SHP77 treated with DMSO at 0.1 percent for 48 hours (cell line): ENCODE results near the gene ZNRF3.
A peak's percentile ranks its signal among the peaks of the same experiment; 100 is the strongest.

Source experiments
- DNase-seq: peaks from one replicate; lab custom pipeline; 2025; lab: John Stamatoyannopoulos, UW

Gene ZNRF3

DNA sequence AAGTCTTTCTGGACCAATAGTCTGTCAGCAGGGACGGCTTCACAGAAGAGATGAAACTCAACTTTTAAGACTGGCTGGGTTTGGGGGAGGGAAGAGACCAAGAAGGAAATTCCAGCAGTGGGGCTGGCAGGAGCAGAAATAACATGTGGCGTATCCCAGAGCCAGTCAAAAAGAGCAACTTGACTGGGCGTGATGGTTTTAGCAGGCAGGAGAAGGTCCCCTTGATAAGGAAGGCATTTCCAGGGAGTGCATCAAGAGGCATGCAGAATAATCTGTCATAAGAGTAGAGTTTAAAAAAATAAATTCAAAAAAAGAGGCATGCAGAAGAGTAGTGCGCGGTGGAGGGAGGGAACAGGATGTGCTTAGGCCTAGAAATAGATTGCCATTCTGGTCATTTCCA, 125.8 kb downstream of the ZNRF3 start:
- DNase-seq: no peak

- DNase-seq: no peak
Observed at GRCh38 chr22:29011240-29012100, 128.1 kb downstream of the ZNRF3 start.

DNA sequence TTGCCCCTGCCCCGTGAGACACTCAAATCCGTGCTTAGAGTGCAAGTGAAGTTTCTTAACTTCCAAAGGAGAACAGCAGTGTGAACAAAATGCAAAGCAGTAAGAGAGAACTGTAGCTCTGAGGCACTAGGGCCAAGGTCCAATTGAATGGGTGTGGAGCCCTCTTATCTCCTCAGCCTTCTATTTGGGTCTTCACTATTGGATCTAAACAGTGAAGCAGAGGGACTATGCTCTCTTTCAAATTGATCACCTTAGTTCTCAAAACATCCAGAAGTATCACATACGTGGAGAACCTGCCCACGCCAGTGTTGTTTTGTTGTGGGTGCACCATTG, 128.7 kb downstream of the ZNRF3 start:
- DNase-seq: no peak

DNA sequence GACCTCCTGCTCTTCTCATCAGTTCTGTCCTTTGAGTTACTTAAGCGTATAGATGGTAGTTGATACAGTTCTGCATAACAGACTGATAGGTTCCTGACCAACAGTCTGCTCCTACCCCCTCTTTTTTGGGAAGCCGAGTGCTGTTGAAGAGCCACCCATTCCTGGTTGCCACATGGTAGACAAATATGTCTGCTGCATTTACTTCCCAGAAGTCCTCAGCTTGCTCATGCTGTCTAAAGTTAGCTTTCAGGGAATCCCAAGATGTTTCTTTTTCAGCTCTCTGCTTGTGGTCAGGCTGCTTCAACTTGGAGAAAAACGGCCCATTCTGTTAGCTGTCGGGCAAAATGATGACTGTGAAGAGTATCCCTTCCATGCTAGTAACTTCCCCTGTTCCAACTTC, 129.6 kb downstream of the ZNRF3 start:
- no peak for DNase-seq

GRCh38 chr22:29014293-29014692, 130.9 kb downstream of the ZNRF3 start:
- no peak for DNase-seq

DNA sequence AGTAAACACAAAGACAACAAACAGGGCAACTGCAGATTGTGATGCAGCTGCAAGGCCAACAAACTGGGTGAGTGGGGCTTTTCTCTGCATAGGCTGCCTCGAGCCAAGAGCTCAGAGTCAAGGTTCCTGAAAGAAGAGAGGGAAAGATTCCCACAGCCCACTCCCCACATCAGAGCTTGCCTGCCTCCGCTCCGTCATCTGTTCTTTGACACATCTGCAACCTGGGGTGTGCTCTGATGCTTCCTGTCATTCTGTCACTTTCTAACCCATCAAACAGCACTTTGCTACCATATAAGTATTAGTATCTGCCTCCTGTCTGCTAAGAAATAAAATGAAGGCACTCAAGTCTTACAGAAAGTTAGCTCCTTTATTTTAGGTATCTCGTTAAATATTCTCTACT, 131.4 kb downstream of the ZNRF3 start:
- DNase-seq: no peak

DNA sequence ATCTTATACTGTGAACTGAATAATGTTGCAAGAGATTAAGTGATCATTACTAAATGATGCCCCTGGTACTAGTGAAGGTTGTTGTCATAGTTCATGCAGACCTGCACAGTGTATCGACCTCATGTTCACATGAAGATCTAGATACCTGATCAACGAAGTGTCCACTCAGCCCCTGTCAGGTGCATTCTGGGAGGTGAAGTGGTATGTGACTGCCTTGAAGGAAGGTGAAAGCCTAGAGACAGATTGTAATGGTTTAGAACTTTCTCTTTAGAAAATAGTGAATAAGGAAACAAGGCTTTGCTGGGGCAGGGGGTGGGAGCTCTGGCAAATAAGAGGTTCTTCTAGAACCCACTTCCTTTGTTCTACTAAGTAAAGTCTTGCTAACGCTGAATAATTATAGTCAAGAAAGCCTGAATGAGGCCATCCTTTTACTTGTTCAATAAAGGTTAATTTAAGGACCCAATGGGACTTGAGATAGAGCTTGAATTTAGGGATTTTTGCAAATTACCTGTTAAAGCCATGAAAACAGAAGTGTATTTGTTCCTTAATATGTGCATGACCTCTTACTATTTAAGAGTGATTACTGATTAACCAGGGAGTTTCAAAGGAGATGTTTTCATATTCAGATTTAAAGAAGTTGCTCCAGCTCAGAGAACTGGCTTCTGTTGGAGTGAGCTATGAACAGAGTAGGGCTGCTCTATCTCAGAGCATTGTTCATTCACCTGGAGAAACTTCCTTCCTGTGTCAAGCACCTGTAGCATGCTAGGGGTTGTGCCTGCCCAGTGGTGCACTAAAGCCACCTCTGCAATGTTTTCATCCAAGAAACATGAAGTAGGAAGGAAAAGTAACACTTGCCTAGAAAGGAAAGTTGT, 132.9 kb downstream of the ZNRF3 start:
- DNase-seq: no peak

DNA sequence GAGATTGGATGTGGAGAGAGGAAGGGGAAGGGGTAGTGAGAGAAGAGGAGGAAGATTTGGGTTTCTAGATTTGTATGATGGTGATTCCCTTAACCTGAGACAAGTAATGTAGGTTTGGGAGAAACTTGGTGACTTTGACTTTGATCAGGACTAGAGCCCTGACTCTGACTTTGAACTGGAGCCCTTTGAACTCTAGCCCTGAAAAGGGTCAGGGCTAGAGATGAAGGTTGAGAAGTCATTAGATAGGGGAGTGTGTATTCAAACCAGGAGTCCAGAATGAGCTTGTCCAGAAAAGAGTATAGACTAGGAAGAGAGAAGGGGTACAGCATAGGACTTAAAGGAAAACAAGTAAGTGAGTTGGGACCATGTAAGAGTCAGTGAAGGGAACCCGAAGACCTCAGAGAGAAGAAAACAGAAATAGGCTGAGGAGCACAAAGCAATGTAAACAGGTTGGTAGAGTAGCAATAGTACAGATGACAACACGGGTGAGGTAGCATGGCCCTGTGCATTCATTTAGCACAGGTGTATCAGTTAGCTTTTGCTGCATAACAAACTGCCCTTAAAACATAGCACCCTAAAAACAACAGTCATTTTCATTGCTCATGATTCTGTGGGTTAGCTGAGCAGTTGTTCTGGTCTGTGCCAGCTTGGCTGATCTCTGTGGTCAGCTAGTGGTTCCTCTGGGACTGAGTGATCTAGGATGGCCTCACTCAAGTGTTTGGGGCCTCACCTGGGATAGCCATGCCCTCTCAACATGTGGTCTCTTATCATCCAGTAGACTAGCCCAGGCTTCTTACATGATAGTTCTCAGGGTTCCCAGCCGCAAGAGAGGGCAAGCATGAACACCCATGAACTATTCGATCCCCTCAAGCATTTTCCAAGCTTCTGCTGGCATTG, 135.2 kb downstream of the ZNRF3 start:
- no peak for DNase-seq

DNA sequence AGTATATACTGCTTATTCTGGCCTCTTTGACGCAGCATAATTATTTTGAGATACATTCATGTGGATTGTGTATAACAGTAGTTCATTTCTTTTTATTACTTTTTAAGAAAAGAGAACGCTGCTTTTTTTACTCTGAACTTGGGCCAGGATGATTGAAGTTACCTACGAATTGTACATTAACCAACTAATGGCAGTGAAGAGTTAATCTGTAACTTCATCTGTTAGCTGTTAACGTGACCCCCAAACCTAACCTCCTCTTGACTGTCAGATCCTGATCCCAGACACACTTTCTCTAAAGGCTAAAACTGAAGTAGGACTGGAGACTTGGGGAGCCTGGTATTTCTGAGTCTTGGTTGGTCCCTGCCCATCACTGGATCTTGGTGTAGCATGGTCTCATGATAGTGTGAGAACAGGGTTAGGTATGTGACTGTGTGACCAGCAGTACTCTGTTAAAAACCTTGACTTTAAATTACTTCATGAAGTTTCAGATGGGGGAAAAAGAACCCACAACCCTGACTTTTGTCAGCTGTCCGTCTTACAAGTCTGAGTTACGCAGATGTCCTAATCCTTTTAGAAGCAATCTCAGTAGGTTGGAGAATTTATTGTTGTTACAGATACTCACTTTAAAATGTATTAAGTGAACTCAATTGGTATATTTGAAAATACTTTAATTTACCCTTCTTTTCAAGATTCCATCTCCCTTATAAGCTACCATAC, 138.9 kb downstream of the ZNRF3 start:
- DNase-seq: no peak

GRCh38 chr22:29023172-29023796, 139.9 kb downstream of the ZNRF3 start:
- DNase-seq: no peak

DNA sequence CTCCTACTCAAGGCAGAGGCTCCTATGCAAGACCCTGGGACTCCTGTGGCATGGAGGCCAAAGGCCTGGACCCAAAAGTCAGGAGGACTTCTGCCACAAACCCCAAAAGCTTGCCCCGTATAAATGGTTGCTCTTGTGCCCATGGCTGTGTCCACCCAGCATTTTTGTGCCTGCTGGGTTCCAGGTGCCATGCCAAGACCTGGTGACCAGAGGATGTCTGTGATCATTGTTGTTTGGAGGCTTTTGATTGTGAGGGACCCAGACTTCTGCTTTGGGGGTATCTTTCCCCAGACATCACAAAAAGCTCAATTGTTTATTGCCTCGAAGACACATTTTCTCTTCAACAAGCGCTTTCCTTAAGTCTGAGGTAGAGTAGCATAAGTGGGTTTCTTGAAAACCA, 143.2 kb downstream of the ZNRF3 start:
- DNase-seq: no peak

- no peak for DNase-seq
Observed at GRCh38 chr22:29028468-29028867, 145.1 kb downstream of the ZNRF3 start.

DNA sequence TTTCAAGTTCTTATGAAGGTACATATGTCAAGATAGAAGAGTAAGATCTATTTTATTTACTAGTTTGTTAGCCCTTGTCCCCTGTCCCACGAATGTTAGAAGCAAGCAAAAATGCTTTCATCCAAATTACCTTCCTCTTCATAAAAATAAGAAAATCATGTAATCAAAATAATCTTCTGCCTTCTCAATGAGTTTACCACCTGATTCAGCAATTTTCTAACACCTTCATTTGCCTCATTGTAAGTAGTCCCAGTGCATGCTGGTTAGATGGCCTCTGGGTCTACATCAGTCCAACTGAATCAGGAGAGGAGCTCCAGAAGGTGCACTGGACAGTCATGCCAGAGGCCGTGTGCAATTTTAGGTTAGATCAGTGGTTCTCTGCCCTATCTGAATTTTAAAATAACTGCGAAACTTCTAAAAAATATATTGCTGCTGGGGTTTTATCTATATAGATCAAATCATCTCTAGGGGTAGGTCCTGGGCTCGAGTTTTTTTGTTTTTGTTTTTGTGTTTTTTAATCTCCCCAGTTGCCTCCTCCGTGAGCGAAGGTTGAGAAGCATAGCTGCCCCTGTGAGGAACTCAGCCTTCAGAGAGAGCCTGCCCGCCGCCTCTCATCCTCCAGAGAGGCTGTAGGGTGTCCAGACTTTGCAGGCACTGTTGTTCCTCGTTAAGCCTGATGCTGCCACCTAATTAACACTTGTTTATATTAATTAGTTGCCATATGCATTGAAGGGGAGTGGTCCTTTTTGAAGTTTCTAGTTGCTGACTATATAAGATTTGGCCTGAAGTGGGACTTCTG, 146.0 kb downstream of the ZNRF3 start:
- no peak for DNase-seq

- DNase-seq: no peak
Observed at GRCh38 chr22:29030016-29030617, 146.7 kb downstream of the ZNRF3 start.

DNA sequence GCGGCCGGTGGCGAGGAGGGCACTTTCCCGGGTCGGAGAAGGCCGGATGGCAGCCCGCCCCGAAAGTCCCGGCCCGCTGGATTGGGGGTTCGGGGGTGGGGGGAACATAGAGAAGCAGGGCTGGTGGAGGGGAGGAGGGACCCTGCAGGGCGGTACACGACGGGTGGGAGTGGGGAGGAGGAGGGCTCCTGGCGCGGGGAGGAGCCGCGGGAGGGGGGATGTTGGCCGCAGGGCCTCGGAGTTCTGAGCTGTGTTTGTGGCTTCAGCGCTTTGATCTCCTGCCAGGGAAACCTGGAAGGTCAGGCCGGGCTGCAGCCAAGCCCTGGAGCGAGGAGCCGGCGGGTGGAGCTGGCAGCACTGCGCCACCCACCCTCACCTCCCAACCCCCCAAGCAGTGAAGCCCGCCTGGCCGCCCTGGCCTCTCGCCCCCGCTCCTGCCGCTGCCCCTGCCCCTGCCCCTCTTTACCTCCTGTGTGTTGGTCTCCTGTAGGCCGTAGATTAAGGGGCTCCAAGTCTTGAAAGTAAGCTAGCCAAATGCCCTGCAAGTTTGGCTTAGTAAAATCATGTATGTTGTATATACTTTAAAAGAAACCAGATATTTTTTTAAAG, 147.3 kb downstream of the ZNRF3 start:
- peak; percentile 43 for DNase-seq

DNA sequence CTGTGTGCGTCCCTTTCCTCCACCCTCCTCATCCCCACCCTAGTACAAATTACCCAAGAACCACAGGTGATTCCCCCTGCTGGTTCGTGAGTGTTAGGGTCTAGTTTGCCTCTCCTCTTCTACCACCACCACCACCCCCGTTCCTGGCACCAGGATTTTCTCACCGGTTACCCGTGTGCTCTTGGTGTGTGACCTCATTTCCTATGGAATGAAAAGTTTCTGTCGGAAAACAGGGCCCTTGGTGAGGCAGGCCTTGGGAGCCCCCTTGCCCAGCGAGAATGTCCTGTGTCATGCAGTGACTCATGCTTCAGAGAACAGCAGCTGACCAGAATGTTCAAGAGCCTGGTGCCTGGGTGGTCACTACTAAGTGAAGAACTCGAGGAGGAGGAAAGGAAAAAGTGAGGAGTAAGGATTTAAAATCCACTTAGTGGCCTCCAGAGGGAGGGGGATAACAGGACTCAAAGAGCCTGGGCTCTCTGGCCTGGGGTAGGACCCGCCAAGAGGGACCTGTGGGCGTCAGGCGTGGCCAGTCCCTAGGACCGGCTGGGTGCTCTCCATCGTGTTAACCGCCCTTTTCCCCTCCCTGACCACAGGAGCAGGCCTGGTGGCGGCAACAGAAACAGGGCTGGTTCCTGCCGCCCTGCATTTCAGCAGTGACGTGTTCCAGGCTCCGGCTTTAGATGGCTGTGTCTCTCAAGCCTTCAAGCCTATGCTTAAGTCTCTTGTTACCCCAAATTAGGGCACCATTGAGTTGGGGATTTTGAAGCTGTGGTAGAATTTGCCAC, 148.0 kb downstream of the ZNRF3 start:
- peak; percentile 61 for DNase-seq

GRCh38 chr22:29032014-29032475, 148.7 kb downstream of the ZNRF3 start:
- DNase-seq: peak; percentile 36

DNA sequence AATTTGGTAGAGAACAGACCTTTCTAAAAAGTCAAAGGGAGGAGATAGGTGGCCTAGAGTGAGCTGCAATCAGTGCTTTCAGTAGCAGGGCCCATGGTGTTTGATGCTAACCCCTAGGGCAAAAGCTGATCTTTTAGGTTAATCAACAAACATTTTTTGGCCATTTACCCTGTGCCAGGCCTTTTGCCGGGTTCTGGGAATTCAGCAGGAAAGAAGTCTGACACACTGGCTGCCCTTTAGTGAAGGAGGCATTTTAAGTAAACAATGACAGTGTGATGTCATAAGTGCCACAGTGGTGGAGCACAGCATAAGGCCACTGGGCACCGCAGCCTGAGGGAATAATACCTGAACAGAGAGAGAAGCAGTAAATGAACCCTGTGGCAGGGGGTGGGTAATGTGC, 149.2 kb downstream of the ZNRF3 start:
- no peak for DNase-seq
